Fibroblast of the aortic adventitia (primary cell): ENCODE results near the gene ECT2. TPM values are rescaled to one million over a fixed set of nuclear protein-coding genes. Genes with fewer than 3 reads are reported as not detected.
"Not testable (repeated sequence)": the region's sequence is repeated elsewhere in the genome, so short reads cannot be mapped to it uniquely, and the experiment has no call there.

Experiments used
- DNase-seq: peaks from one replicate; pipeline ENCODE4 v3.0.0-alpha.2; 2010; ENCODE audit warnings: low read depth
- H3K4me3 ChIP-seq: 2 replicates; pipeline ENCODE4 v1.5.1; 2011; ENCODE audit warnings: low read depth, mild to moderate bottlenecking, control low read depth, low read length, moderate library complexity
- total RNA-seq: library from RNA; depleted of rRNA; stranded (reverse); fragments of >200 nt; gene quantifications from 2 replicates; pipeline ENCODE4 v1.2.3, GENCODE V29; 2012; ENCODE audit warnings: low replicate concordance
- TF ChIP-seq, protein P1 (sequence below): IDR thresholded peaks from 2 replicates; pipeline ENCODE4 v1.5.1; 2011; ENCODE audit warnings: mild to moderate bottlenecking, low read length, control low read depth, inconsistent platforms; ENCODE audit not compliant: insufficient read depth

Gene ECT2
- total RNA-seq, 1 donor: 70.8 TPM

DNA sequence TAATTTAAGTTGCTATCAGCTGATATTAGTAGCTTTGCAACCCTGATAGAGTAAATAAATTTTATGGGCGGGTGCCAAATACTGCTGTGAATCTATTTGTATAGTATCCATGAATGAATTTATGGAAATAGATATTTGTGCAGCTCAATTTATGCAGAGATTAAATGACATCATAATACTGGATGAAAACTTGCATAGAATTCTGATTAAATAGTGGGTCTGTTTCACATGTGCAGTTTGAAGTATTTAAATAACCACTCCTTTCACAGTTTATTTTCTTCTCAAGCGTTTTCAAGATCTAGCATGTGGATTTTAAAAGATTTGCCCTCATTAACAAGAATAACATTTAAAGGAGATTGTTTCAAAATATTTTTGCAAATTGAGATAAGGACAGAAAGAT is 70.0 kb downstream of the ECT2 start:
- DNase-seq: no peak
- TF ChIP-seq, protein P1, sequence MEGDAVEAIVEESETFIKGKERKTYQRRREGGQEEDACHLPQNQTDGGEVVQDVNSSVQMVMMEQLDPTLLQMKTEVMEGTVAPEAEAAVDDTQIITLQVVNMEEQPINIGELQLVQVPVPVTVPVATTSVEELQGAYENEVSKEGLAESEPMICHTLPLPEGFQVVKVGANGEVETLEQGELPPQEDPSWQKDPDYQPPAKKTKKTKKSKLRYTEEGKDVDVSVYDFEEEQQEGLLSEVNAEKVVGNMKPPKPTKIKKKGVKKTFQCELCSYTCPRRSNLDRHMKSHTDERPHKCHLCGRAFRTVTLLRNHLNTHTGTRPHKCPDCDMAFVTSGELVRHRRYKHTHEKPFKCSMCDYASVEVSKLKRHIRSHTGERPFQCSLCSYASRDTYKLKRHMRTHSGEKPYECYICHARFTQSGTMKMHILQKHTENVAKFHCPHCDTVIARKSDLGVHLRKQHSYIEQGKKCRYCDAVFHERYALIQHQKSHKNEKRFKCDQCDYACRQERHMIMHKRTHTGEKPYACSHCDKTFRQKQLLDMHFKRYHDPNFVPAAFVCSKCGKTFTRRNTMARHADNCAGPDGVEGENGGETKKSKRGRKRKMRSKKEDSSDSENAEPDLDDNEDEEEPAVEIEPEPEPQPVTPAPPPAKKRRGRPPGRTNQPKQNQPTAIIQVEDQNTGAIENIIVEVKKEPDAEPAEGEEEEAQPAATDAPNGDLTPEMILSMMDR: no peak
- H3K4me3 ChIP-seq: no peak overlapping the region

DNA sequence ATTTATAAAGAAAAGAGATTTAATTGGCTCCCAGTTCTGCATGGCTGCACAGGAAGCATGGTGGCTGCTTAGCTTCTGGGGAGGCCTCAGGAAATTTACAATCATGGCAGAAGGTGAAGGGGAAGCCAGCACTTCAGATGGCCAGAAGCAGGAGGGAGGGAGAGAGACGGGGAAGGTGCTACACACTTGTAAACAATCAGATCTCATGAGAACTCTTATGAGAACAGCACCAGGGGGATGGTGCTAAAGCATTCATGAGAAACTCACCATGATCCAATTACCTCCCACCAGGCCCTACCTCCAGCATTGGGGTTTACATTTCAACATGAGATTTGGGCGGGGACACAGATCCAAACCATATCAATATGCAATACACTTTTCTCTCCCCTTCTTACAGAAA is 73.7 kb downstream of the ECT2 start:
- DNase-seq: no peak
- no peak overlapping the region for H3K4me3 ChIP-seq
- TF ChIP-seq, protein P1: no peak

DNA sequence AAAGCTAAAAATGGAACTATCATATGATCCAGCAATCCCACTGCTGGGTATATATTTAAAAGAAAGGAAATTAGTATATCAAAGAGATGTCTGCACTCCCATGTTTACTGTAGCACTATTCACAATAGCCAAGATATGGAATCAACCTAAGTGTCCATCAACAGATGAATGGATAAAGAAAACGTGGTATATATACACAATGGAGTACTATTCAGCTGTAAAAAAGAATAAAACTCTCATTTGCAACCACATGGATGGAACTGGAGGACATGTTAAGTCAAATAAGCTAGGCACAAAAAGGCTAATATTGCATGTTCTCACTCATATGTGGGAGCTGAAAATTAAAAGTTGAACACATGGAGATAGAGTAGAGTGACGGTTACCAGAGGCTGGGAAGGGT is 76.7 kb downstream of the ECT2 start:
- H3K4me3 ChIP-seq, DNase-seq: not testable (repeated sequence)

DNA sequence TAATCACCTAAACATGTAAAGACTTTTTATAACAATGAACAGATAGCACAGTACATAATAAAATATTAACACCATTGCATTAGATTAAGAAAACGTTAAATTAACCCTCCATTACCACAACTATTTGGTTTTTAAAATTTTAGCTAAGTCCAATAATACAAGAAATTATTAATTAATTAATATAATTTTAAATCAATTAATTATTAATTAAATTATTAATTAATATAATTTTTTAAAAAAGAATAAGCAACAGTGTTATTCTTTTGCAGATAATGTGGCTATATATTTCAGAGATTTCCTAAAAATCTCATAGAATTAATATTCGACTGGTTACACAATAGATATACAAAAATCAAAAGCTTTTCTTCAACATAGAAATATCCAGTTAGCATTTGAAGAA is 82.5 kb downstream of the ECT2 start:
- no peak for DNase-seq
- H3K4me3 ChIP-seq: no peak overlapping the region
- TF ChIP-seq, protein P1: no peak

DNA sequence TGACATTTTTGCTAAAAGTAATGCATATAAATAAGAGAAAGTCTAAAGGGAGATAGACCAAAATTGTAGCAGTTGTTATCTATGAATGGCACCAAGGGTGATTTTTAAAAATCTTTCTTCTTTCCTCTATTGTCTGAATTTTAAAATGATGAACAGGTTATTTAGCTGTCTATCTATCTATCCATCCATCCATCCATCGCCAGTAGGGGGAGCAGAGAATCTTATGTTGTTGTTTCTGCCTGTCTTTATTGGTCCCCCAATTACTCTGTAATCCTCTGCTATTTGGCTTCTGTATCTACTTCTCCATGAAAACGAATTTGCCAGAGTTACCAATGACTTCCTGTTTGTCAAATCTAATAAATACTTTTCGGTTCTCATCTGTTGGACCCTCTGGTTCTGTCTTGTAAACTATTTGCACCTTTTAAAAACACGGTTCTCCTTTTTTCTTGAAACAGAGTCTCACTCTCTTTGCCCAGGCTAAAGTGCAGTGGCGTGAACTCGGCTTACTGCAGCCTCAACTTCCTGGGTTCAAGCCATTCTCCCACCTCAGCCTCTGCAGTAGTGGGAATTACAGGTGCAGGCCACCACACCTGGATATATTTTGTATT is 86.0 kb downstream of the ECT2 start:
- DNase-seq: peak; percentile 78
- H3K4me3 ChIP-seq: no peak overlapping the region
- TF ChIP-seq, protein P1: peak; percentile 83

DNA sequence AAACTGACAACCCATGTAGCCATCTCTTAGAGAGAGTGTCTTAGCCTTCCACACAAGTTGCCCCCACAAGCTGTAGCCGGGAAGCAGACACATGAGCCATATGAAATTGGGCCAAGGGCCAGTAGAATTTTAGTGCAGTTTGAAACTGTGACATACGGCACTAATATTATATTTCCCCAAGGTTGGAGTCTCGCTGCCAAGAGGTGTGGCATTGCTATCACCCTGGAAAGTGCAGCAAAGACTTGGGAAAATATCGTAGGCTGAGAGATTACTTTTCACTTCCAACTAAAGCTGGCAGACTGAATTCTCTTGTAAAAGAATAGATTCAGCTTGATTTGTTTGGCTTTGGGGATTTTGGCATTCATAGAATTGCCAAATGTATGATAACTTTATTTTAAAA is 89.2 kb downstream of the ECT2 start:
- peak; percentile 26 for DNase-seq
- TF ChIP-seq, protein P1: no peak
- H3K4me3 ChIP-seq: no peak overlapping the region

DNA sequence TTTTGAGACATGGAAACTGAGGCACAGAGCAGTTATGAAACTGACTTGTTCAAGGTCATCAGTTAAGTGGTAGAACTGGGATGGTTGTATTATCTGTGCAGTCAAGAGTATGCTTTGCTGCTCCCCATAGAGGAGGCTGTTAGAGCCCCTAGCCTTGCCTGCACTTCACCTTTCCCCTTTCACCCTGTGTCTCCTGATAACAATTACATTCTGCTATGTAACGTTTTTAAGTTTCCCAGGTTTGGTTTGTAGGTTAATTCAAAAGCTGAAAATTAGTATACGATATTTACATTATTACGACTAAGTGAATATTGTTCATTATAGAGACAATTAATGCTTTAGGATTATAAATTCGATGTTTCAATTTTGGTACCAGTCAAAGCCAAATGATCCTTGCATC is 89.9 kb downstream of the ECT2 start:
- no peak for DNase-seq
- TF ChIP-seq, protein P1: no peak
- no peak overlapping the region for H3K4me3 ChIP-seq
